HEK293 (cell line): ENCODE results near the gene PRSS56.

Experiments
- CTCF ChIP-seq: fragments of 450-650 bp; formaldehyde crosslinking; IDR thresholded peaks from 2 replicates; pipeline ENCODE4 v1.5.1; 2016; ENCODE audit warnings: missing biosample characterization, missing genetic modification characterization
- ZNF138 ChIP-seq: fragments of 450-650 bp; formaldehyde crosslinking; IDR thresholded peaks from 2 replicates; pipeline ENCODE4 v1.5.1; 2016; ENCODE audit warnings: missing biosample characterization, missing genetic modification characterization, borderline replicate concordance
- ZNF837 ChIP-seq: fragments of 450-650 bp; formaldehyde crosslinking; IDR thresholded peaks from 2 replicates; pipeline ENCODE4 v1.5.1; 2016; ENCODE audit warnings: missing biosample characterization, missing genetic modification characterization

- no peak for TF ChIP-seq ZNF138 (tag by site-specific recombination)
- no peak for TF ChIP-seq CTCF
- no peak for TF ChIP-seq ZNF837 (tag by site-specific recombination)
Measured at GRCh38 chr2:232483923-232484627, 36.1 kb upstream of the PRSS56 start.
